Upper lobe of left lung (tissue), 6 donors: ENCODE measurements around the gene SMPD1. TPM values are rescaled to one million over a fixed set of nuclear protein-coding genes. Genes with fewer than 3 reads are reported as not detected.

Experiments
- ATAC-seq, 2 donors: fragments of 200-7000 bp; cut with Tn5 transposase; one replicate each; pipeline ENCODE4 v1.9.1; 2022; ENCODE audit warnings: mild to moderate bottlenecking in 2 of 2, moderate library complexity in 2 of 2; ENCODE audit not compliant: low FRiP score in 2 of 2
- DNase-seq, 2 donors: peaks; one replicate each; pipeline ENCODE4 v3.0.0-alpha.2; 2019 to 2020
- H3K27ac ChIP-seq, 4 donors: fragments of 200-600 bp; sonication (generic); one replicate each; pipeline ENCODE4 v1.5.1; 2016 to 2019
- H3K27me3 ChIP-seq, 4 donors: fragments of 200-600 bp; sonication (generic); one replicate each; pipeline ENCODE4 v1.5.1; 2017 to 2019
- H3K36me3 ChIP-seq, 4 donors: fragments of 200-600 bp; sonication (generic); one replicate each; pipeline ENCODE4 v1.5.1; 2016 to 2019
- H3K4me1 ChIP-seq, 4 donors: fragments of 200-600 bp; sonication (generic); one replicate each; pipeline ENCODE4 v1.5.1; 2018 to 2019
- H3K4me3 ChIP-seq, 4 donors: fragments of 200-600 bp; sonication (generic); one replicate each; pipeline ENCODE4 v1.5.1; 2017 to 2019; ENCODE audit warnings: mild to moderate bottlenecking in 2 of 4, moderate library complexity in 1 of 4
- H3K9me3 ChIP-seq, 4 donors: fragments of 200-600 bp; sonication (generic); one replicate each; pipeline ENCODE4 v1.5.1; 2018 to 2019
- EP300 ChIP-seq, 4 donors: sonication (generic); formaldehyde crosslinking; IDR thresholded peaks; one replicate each; pipeline ENCODE4 v1.5.1; 2017; ENCODE audit warnings: antibody characterized with exemption in 4 of 4, control low read depth in 2 of 4
- POLR2A ChIP-seq, 4 donors: fragments of 450-650 bp; IDR thresholded peaks; one replicate each; pipeline ENCODE4 v1.5.1; 2016 to 2017; ENCODE audit warnings: antibody characterized with exemption in 4 of 4, mild to moderate bottlenecking in 2 of 4
- POLR2AphosphoS5 ChIP-seq, 2 donors: sonication (generic); formaldehyde crosslinking; IDR thresholded peaks; one replicate each; pipeline ENCODE4 v1.5.1; 2017; ENCODE audit warnings: antibody characterized with exemption in 2 of 2
- WGBS, 2 donors: methylation state at CpG; one replicate each; pipeline ENCODE4 v1.1.5; 2017 to 2018; 5-methylcytosine and 5-hydroxymethylcytosine counted together
- total RNA-seq, 6 donors: library from RNA; depleted of rRNA in 4 of 6; stranded (reverse); fragments of >200 nt in 4 of 6; gene quantifications; one replicate each; pipeline versions ENCODE4 v1.1.0 to v1.2.1, GENCODE V29; 2016 to 2021
- TF ChIP-seq, protein P1 (sequence below), 6 experiments: fragments of 450-650 bp in 4 of 6; fragments of 200-600 bp in 2 of 6; sonication (generic) in 2 of 6; IDR thresholded peaks; one replicate each; pipeline ENCODE4 v1.5.1; 2016 to 2019; ENCODE audit warnings: antibody characterized with exemption in 6 of 6
- donor health status: DM: no; HTN: no; CAD: no; lungs with moderate emphysema.
- donor health status: DM: no; HTN: yes; CAD: no; lungs with severe emphysema.

Gene SMPD1
- total RNA-seq, 6 donors from 2014 or later: 25.3 to 62.9 (median 53.9) TPM

DNA sequence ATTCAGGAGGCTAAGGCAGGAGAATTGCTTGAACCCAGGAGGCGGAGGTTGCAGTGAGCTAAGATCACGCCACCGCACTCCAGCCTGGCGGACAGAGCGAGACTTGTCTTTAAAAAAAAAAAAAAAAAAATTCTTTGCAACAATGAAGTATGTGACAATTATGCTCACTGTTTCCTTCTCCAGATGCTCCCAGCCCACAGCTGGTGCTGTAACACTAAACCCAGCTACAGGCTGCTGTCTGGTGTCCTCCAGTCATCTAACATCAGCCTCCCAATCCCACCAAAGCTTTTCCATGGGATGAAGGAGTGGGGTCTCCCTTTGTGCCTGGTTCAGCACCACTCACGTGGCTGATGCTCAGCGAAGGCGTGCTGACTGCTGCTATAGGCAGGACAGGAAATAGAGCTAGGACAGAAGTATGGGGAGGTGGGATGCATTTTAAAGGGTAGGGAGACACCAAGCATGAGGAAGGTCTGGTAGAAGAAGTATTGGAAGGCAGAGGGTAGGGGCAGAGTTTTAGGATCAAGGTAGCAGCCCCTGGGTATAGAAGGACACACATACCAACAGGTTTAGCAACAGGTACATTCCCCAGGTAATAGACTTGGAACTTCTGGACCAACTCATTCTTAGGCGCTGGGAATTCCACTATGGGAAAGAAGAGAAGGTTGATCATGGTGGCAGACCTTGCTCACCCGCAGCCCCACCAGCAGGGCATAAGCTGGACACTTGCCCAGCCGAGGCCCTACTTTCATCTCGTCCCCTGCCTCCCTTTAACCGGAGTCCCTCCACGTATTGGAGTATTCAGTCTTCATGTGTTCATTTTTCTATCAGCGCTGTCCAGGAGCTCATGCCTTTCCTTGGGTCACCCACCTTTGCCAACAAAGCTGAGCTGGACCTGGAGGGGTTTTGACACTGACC, 10.4 kb downstream of the SMPD1 start:
- 97 to 98% methylated on average over 15 of the region's 15 CpGs for WGBS, 2 donors
- H3K4me3 ChIP-seq: no peak overlapping the region
- no peaks in the 10 kb centered on the region for H3K27me3 ChIP-seq
- ATAC-seq (no peak), DNase-seq (no peak)
- H3K36me3 ChIP-seq: peaks cover 0 to 38% (median 9%) of the 10 kb centered on the region in 4 donors
- H3K27ac ChIP-seq: no peak overlapping the region
- no peaks in the 10 kb centered on the region for H3K9me3 ChIP-seq
- H3K4me1 ChIP-seq: peaks cover 0 to 6% (median 1%) of the 10 kb centered on the region in 4 donors
- TF ChIP-seq, protein P1, sequence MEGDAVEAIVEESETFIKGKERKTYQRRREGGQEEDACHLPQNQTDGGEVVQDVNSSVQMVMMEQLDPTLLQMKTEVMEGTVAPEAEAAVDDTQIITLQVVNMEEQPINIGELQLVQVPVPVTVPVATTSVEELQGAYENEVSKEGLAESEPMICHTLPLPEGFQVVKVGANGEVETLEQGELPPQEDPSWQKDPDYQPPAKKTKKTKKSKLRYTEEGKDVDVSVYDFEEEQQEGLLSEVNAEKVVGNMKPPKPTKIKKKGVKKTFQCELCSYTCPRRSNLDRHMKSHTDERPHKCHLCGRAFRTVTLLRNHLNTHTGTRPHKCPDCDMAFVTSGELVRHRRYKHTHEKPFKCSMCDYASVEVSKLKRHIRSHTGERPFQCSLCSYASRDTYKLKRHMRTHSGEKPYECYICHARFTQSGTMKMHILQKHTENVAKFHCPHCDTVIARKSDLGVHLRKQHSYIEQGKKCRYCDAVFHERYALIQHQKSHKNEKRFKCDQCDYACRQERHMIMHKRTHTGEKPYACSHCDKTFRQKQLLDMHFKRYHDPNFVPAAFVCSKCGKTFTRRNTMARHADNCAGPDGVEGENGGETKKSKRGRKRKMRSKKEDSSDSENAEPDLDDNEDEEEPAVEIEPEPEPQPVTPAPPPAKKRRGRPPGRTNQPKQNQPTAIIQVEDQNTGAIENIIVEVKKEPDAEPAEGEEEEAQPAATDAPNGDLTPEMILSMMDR (IDR thresholded peaks at IDR 0.05): no peak
- TF ChIP-seq POLR2AphosphoS5 (IDR thresholded peaks at IDR 0.05): no peak

DNA sequence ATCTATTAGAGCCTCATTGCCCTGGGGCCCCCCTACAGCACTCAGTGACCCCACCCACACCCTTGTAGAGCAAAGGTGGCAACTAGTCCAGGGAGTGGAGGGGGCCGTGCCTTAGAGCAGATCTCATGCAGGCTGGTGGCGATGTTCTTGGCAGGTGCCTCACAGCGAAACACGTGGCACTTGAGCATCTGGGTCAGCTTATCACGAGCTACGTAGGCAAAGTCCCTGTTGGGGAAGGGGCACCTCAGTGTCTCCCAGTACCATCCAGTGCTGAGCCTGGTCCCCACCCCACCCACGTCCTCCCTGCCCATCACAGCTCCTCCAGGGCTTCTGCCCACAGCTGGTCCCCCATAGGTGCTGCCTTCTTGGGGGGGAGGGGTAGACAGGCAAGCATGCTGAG, 11.2 kb downstream of the SMPD1 start:
- TF ChIP-seq, protein P1 (IDR thresholded peaks at IDR 0.05): no peak
- TF ChIP-seq EP300 (IDR thresholded peaks at IDR 0.05): no peak
- TF ChIP-seq POLR2AphosphoS5 (IDR thresholded peaks at IDR 0.05): no peak
- no peak for TF ChIP-seq POLR2A (IDR thresholded peaks at IDR 0.05)
- Histone ChIP-seq H3K36me3 (peaks cover 0 to 38% (median 9%) of the 10 kb centered on the region in 4 donors), H3K27ac (peak overlapping the region in 1 of 4 donors; percentile 58), H3K4me1 (peaks cover 0 to 6% (median 1%) of the 10 kb centered on the region in 4 donors), H3K9me3 (no peaks in the 10 kb centered on the region), H3K27me3 (no peaks in the 10 kb centered on the region), H3K4me3 (no peak overlapping the region)
- 100% methylated on average over 6 of the region's 7 CpGs; no CpG with 5 or more reads in 1 of the 2 donors for WGBS, 2 donors
- no peak for DNase-seq
- no peak for ATAC-seq

DNA sequence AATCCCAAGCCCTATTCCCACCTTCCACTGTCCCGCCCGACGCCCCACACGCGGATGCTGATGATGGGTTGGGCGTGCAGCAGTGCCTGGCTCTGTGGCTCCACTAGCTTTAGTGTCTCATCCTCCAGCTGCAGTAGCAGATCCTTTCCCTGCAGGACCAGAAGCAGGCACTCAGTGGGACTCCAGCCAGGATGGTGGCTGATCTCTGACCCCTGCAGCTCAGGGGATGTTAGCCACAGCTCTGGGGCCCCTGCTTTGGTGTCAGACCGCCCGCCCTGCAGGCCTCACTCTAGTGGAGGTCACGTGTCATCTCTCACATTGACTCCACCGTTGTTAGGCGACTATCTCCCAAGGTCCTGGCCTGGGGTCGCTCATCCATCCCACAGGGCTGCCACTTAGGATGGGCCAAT, 11.8 kb downstream of the SMPD1 start:
- peak overlapping the region in 1 of 4 donors; percentile 58 for H3K27ac ChIP-seq
- 78 to 90% methylated on average over 8 to 12 of the region's 12 CpGs for WGBS, 2 donors
- TF ChIP-seq POLR2AphosphoS5 (IDR thresholded peaks at IDR 0.05) (no peak), POLR2A (IDR thresholded peaks at IDR 0.05) (no peak), EP300 (IDR thresholded peaks at IDR 0.05) (no peak)
- TF ChIP-seq, protein P1 (IDR thresholded peaks at IDR 0.05): no peak
- DNase-seq: peak in 1 of 2 donors; percentile 59
- H3K36me3 ChIP-seq: peaks cover 0 to 38% (median 9%) of the 10 kb centered on the region in 4 donors
- ATAC-seq: no peak
- H3K4me1 ChIP-seq: peaks cover 0 to 6% (median under 1%) of the 10 kb centered on the region in 4 donors
- peak overlapping the region in 1 of 4 donors; percentile 15 for H3K4me3 ChIP-seq
- no peaks in the 10 kb centered on the region for H3K9me3 ChIP-seq
- no peaks in the 10 kb centered on the region for H3K27me3 ChIP-seq

DNA sequence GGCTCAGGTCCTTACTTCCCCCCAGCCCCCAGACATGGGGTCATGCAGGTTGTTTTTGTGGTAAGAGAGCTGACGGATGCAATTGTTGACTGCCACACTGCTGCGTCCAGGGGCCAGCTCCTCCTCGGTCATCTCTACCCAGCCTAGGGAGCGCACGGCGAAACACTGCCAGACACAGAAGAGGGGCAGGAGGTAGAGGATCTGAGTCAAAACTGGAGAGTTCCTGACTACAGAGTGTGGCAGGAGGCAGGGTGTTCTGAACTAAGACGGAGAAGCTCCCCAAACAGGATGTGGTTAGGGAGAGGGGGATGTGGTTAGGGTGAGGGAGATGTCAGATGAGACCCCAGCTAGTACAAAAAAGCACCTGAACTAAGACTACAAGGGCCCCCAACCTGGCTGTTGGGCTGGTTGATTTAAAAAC, 12.3 kb downstream of the SMPD1 start:
- Histone ChIP-seq H3K27me3 (no peaks in the 10 kb centered on the region), H3K27ac (peak overlapping the region in 1 of 4 donors; percentile 58), H3K4me3 (peak overlapping the region in 1 of 4 donors; percentile 15), H3K4me1 (peaks cover 0 to 6% (median 0%) of the 10 kb centered on the region in 4 donors), H3K36me3 (peaks cover 0 to 38% (median 9%) of the 10 kb centered on the region in 4 donors), H3K9me3 (no peaks in the 10 kb centered on the region)
- DNase-seq: peak in 1 of 2 donors; percentile 25
- WGBS, 2 donors: 61 to 73% methylated on average over 7 of the region's 7 CpGs
- TF ChIP-seq POLR2AphosphoS5 (IDR thresholded peaks at IDR 0.05) (no peak), POLR2A (IDR thresholded peaks at IDR 0.05) (no peak), EP300 (IDR thresholded peaks at IDR 0.05) (no peak)
- TF ChIP-seq, protein P1 (IDR thresholded peaks at IDR 0.05): no peak
- no peak for ATAC-seq
